CD14-positive monocyte (primary cell): ENCODE measurements around the gene KLHL20. TPM values are rescaled to one million over a fixed set of nuclear protein-coding genes. Genes with fewer than 3 reads are reported as not detected.
"Not testable (repeated sequence)": the region's sequence is repeated elsewhere in the genome, so short reads cannot be mapped to it uniquely, and the experiment has no call there.

Experiments used
- DNase-seq, 3 donors: peaks; one replicate each; pipeline ENCODE4 v3.0.0-alpha.2; 2011 to 2022
- H2AFZ ChIP-seq: 2 replicates; pipeline ENCODE4 v1.6.0; 2012; ENCODE audit warnings: mild to moderate bottlenecking, low read depth, low read length, inconsistent platforms; ENCODE audit not compliant: insufficient read depth, poor library complexity, severe bottlenecking
- H3K27ac ChIP-seq, 2 donors: 1 replicate in 1 of 2; 2 replicates in 1 of 2; pipeline ENCODE4 v1.5.1; 2012 to 2013; ENCODE audit warnings: low read length in 2 of 2, control low read depth in 1 of 2, inconsistent platforms in 1 of 2, low read depth in 1 of 2, mild to moderate bottlenecking in 1 of 2
- H3K27me3 ChIP-seq, 2 donors: one replicate each; pipeline versions ENCODE4 v1.6.0 to v1.6.1; 2011 to 2013; ENCODE audit warnings: low read length in 2 of 2; ENCODE audit not compliant: control insufficient read depth in 2 of 2, insufficient read depth in 2 of 2
- H3K36me3 ChIP-seq, 2 donors: replicated peaks in 1 of 2; 1 replicate in 1 of 2; 2 replicates in 1 of 2; pipeline versions ENCODE4 v1.5.1 to v1.6.1; 2012 to 2013; ENCODE audit warnings: low read length in 2 of 2, control low read depth in 1 of 2, inconsistent platforms in 1 of 2, mild to moderate bottlenecking in 1 of 2; ENCODE audit not compliant: insufficient read depth in 2 of 2, control insufficient read depth in 1 of 2
- H3K4me1 ChIP-seq, 2 donors: 1 replicate in 1 of 2; 2 replicates in 1 of 2; pipeline versions ENCODE4 v1.5.1 to v1.6.1; 2012 to 2013; ENCODE audit warnings: low read length in 2 of 2, control low read depth in 1 of 2, inconsistent platforms in 1 of 2, mild to moderate bottlenecking in 1 of 2, moderate library complexity in 1 of 2; ENCODE audit not compliant: insufficient read depth in 2 of 2, control insufficient read depth in 1 of 2
- H3K4me2 ChIP-seq: replicated peaks from 2 replicates; pipeline ENCODE3; 2012; ENCODE audit warnings: low read length, moderate library complexity, mild to moderate bottlenecking; ENCODE audit not compliant: poor library complexity, severe bottlenecking; ENCODE audit errors: extremely low read depth
- H3K4me3 ChIP-seq, 3 experiments: fragments of 200-600 bp in 1 of 3; sonication (generic) in 1 of 3; replicated peaks in 1 of 3; 1 replicate in 2 of 3; 2 replicates in 1 of 3; pipeline ENCODE4 v1.5.1; 2011 to 2013; ENCODE audit warnings: low read length in 3 of 3, mild to moderate bottlenecking in 3 of 3, control low read depth in 2 of 3, low read depth in 2 of 3, inconsistent platforms in 1 of 3, moderate library complexity in 1 of 3
- H3K79me2 ChIP-seq: 2 replicates; pipeline ENCODE4 v1.6.0; 2012; ENCODE audit warnings: mild to moderate bottlenecking, control low read depth, inconsistent platforms, low read length, moderate library complexity; ENCODE audit not compliant: insufficient read depth
- H3K9ac ChIP-seq: 2 replicates; pipeline ENCODE4 v1.6.0; 2017; ENCODE audit warnings: low read length, mild to moderate bottlenecking; ENCODE audit not compliant: insufficient read depth, poor library complexity, severe bottlenecking
- H3K9me3 ChIP-seq, 2 donors: replicated peaks in 1 of 2; 1 replicate in 1 of 2; 2 replicates in 1 of 2; pipeline versions ENCODE4 v1.5.1 to v1.6.1; 2012 to 2013; ENCODE audit warnings: low read length in 2 of 2, control low read depth in 1 of 2; ENCODE audit not compliant: control insufficient read depth in 1 of 2, insufficient read depth in 1 of 2
- H4K20me1 ChIP-seq: 2 replicates; pipeline ENCODE4 v1.6.0; 2012; ENCODE audit warnings: mild to moderate bottlenecking, low read length, control low read depth, moderate library complexity; ENCODE audit not compliant: insufficient read depth
- H3K27ac Mint-ChIP-seq, 7 donors: one replicate each; pipeline ENCODE4 v1.8.0; 2020; ENCODE audit warnings: mild to moderate bottlenecking in 7 of 7, mixed read lengths in 7 of 7, moderate library complexity in 6 of 7, inconsistent platforms in 2 of 7
- H3K27me3 Mint-ChIP-seq, 3 donors: one replicate each; pipeline ENCODE4 v1.8.0; 2021 to 2022; ENCODE audit warnings: low read depth in 3 of 3, mild to moderate bottlenecking in 3 of 3, mixed read lengths in 3 of 3, moderate library complexity in 3 of 3, inconsistent platforms in 1 of 3
- H3K36me3 Mint-ChIP-seq, 2 donors: one replicate each; pipeline ENCODE4 v1.8.0; 2020; ENCODE audit warnings: mixed read lengths in 2 of 2, inconsistent platforms in 1 of 2, mild to moderate bottlenecking in 1 of 2
- H3K4me1 Mint-ChIP-seq: one replicate; pipeline ENCODE4 v1.8.0; 2020; ENCODE audit warnings: mild to moderate bottlenecking, mixed read lengths
- H3K4me3 Mint-ChIP-seq, 2 donors: one replicate each; pipeline ENCODE4 v1.8.0; 2020; ENCODE audit warnings: mild to moderate bottlenecking in 2 of 2, mixed read lengths in 2 of 2, moderate library complexity in 1 of 2
- H3K9me3 Mint-ChIP-seq, 7 donors: one replicate each; pipeline ENCODE4 v1.8.0; 2020 to 2022; ENCODE audit warnings: mixed read lengths in 7 of 7, mild to moderate bottlenecking in 6 of 7, moderate library complexity in 6 of 7, inconsistent platforms in 2 of 7
- CTCF ChIP-seq: fragments of 200-600 bp; IDR thresholded peaks from one replicate; pipeline ENCODE4 v1.8.0; 2022; ENCODE audit warnings: antibody characterized with exemption, mild to moderate bottlenecking
- WGBS: methylation state at CpG from one replicate; pipeline ENCODE4 v1.1.5; 2013; ENCODE audit warnings: missing lambda C conversion rate; ENCODE audit not compliant: insufficient coverage; 5-methylcytosine and 5-hydroxymethylcytosine counted together
- intact Hi-C, 2 donors: fragments of 100-400 bp; cut with micrococcal nuclease; formaldehyde crosslinking; loops; one replicate each; pipeline versions ENCODE4 v1.15.0 to v1.15.1; 2023
- polyA plus RNA-seq, 3 donors: library from polyadenylated mRNA; depleted of rRNA in 1 of 3; unstranded in 2 of 3; stranded (reverse) in 1 of 3; fragments of 300-500 nt in 2 of 3; fragments of >200 nt in 1 of 3; fragmentation: Illumina TruSeq in 2 of 3; gene quantifications; 1 replicate in 2 of 3; 2 replicates in 1 of 3; pipeline ENCODE4 v1.2.3, GENCODE V29; 2012 to 2021

KLHL20 gene
- polyA plus RNA-seq, 3 donors, result 6.5 to 9.4 (median 8.2) TPM

- intact Hi-C loops, result no loop called here
- TF ChIP-seq CTCF, result no peak
- peaks cover 50 to 87% of the 10 kb centered on the region in 2 donors for H3K36me3 ChIP-seq
Observed at GRCh38 chr1:173802961-173803360, 88.2 kb downstream of the KLHL20 start.

GRCh38 chr1:173813654-173814053 lies 98.9 kb downstream of the KLHL20 start:
- H3K9me3 Mint-ChIP-seq, H2AFZ ChIP-seq, H3K4me3 ChIP-seq, H3K27ac ChIP-seq, H3K9me3 ChIP-seq, H3K27me3 ChIP-seq, DNase-seq, H3K27me3 Mint-ChIP-seq, intact Hi-C loops, H3K9ac ChIP-seq, H3K4me1 Mint-ChIP-seq, H3K4me3 Mint-ChIP-seq, H4K20me1 ChIP-seq, H3K4me2 ChIP-seq, H3K4me1 ChIP-seq: not testable (repeated sequence)
- no CpG with 5 or more reads among the region's 5 CpGs for WGBS
- peak overlapping the region in 1 of 7 donors; percentile 51 for H3K27ac Mint-ChIP-seq
- peaks cover 28 to 63% of the 10 kb centered on the region in 2 donors for H3K36me3 Mint-ChIP-seq
- H3K36me3 ChIP-seq, result peaks cover 13 to 35% of the 10 kb centered on the region in 2 donors
- H3K79me2 ChIP-seq, result peaks cover 77% of the 10 kb centered on the region

More at GRCh38 chr1:173802961-173803360, 88.2 kb downstream of the KLHL20 start:
- H4K20me1 ChIP-seq, result no peaks in the 10 kb centered on the region
- no peak overlapping the region for H3K27ac ChIP-seq
- 90% methylated on average over 2 of the region's 2 CpGs for WGBS
- Mint-ChIP-seq H3K4me3 (no peak overlapping the region), H3K36me3 (peaks cover 40 to 71% of the 10 kb centered on the region in 2 donors), H3K4me1 (no peaks in the 10 kb centered on the region), H3K27ac (no peak overlapping the region), H3K27me3 (no peaks in the 10 kb centered on the region), H3K9me3 (no peaks in the 10 kb centered on the region)
- H2AFZ ChIP-seq, result no peak overlapping the region
- no peak overlapping the region for H3K4me2 ChIP-seq
- H3K9me3 ChIP-seq, result no peaks in the 10 kb centered on the region
- H3K79me2 ChIP-seq, result peaks cover 4% of the 10 kb centered on the region
- no peak overlapping the region for H3K9ac ChIP-seq
- no peaks in the 10 kb centered on the region for H3K27me3 ChIP-seq
- no peak for DNase-seq
- H3K4me3 ChIP-seq, result no peak overlapping the region
- no peaks in the 10 kb centered on the region for H3K4me1 ChIP-seq
